Activated T-cell treated with anti-CD3 and anti-CD28 coated beads for 48 hours (primary cell): Measurements from ENCODE around the gene SORL1.
A peak's percentile ranks its signal among the peaks of the same experiment; 100 is the strongest.
"Not testable (repeated sequence)": the region's sequence is repeated elsewhere in the genome, so short reads cannot be mapped to it uniquely, and the experiment has no call there.

ENCODE experiments used
- DNase-seq: peaks from one replicate; pipeline ENCODE4 v3.0.0-alpha.2; 2020; ENCODE audit warnings: low read depth

SORL1 gene

DNA sequence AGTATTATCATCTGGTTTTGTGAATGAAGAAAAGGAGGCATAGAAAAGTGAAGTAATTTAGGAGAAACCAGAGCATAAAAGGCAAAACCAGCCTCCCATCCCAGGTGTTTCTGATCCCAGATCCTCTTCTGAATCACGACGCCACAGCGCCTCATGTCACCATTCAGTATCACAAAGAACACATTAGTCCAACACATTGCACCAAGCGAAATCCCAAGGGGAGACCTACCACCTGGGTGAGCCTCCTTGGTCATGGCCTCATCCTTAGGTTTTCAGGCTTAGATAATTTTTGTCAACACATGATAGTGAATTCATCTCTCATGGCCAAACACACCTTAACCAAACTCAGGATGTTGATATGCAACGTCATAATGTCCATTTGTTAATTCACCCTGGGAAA lies 182.2 kb downstream of the SORL1 start:
- no peak for DNase-seq

DNA sequence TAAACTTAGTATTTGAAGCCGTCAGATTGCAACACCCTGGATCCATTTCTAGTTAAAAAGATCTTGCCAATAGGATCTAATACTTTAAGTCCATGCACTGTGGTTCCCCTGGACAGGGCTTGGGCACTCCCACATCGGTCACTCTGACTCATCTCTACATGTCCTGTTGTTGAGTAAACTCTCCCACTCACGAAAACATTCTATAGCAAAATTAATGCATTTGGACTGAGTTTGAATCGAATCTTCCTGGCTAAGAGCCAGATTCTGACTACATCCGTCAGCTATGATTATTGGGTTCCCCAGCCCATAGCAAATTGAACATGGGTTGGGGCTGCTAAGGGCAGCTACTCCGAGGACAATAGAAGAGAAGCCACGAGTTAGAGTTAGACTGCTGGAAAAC lies 182.8 kb downstream of the SORL1 start:
- DNase-seq: no peak

DNA sequence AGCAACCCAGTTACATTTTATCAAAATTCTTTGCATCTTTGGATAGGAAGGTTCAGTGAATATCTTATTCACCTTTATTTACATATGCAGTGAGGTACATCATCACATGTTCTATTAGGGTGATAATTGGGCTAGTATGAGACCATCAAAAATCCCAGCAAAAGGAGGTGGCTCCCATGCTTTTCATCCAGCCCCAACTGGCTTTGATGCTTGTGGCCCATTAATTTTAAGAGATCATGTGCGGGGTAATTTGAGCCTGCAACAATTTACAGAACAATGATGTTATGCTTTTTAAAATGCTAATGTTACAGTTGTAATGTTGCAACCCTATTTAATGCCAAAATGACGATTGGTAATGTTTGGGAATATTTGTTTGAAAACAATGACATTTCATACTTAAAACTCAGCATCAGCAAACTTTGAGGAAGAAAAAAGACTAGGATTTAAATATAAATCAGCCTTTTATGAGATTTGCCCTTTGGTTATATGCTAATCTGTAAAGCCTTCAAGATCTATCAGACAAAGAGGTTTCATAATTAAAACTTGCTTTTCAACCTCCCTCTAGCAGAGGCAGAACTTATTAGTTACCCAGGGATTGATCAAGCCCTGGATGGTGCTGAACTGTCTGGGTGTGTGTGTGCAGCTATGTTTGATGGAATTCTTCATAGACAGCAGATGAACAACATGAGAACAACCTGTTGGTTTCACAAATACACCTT lies 184.1 kb downstream of the SORL1 start:
- no peak for DNase-seq

DNA sequence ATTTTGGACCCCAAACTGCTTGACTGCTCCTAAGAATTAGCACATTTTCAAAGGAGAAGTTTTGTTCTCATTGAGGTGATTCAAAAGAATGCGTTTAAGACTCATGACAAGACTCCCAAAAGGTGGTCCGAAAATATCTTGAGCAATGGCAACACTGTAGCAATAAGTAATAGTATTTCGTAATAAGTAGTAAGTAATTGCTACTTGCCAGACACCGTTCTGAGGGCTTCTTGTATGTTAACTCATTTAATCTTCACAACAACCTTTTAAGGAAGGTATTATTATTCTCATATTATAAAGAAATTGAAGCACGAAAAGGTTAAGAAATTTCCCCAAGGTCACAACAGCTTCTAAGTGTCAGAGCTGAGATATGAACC lies 184.7 kb downstream of the SORL1 start:
- no peak for DNase-seq

DNA sequence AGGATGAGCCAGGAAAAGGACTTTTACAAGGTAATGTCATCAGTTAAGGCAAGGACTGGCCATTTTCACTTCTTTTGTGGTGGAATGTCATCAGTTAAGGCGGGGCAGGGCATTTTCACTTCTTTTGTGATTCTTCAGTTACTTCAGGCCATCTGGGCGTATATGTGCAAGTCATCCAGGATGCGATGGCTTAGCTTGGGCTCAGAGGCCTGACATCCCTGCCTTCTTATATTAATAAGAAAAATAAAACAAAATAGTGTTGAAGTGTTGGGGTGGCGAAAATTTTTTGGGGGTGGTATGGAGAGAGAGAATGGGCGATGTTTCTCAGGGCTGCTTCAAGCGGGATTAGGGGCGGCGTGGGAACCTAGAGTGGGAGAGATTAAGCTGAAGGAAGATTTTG lies 185.5 kb downstream of the SORL1 start:
- not testable (repeated sequence) for DNase-seq

DNA sequence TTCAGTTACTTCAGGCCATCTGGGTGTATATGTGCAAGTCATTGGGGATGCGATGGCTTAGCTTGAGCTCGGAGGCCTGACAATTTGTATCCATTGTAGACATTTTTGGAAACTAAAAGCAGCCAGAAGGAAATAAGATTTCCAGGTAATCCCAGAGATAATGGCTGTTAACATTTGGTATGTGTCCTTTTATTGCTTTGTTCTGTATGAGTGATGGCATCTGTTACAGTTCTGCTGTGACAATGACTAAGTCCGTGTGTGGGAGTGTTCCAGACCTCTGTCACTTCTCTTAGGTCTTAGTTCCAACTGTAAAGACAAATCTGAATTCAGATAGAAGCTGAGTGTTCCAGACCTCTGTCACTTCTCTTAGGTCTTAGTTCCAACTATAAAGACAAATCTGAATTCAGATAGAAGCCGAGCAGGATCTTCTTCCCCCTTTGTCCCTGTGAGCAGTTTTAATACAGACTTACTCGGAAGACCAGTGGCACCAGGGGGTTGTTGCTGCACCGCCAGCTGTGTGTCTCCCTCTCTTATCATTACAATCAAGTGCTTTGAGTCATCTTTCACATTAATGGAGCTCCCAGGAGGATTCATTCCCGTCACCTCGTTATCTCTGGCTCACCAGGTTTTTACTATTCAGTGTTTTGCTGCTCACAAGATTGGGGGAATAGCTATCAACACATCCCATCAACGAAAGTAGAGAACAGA lies 191.5 kb downstream of the SORL1 start:
- no peak for DNase-seq

DNA sequence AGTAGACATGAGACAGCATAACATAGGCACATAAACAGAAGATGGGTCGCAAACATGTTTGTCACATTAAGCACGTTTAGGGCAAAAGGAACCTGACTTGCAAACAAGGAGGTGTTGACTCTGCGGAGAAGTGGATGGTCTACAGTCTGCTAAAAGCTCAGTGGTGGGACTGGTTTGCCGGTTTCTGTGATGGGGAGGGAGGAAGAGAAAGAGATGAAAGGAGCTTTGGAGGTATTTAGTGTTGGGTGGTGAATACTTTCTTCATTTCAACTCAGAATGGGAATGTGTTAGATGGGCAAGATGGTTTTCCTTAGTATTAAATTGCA lies 192.0 kb downstream of the SORL1 start:
- DNase-seq: no peak

DNA sequence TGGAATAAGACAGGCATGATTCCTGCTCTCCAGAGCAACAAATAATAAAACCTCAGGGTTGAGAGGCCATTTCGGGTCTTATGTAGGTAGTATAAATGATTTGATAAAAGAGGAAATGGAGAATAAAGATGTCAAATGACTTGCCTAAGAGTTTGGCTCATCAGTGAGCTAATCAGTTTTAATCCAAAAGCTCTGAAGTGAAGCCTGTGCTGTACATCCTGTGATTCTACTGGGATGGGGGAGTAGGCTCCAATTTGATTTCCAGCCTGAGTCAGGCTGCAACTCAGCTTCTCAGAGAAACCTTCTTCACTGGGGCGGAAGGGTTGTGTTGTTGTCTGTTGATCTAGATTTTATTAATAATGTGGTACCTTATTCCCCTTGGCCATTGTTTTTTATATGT lies 192.9 kb downstream of the SORL1 start:
- DNase-seq: no peak

DNA sequence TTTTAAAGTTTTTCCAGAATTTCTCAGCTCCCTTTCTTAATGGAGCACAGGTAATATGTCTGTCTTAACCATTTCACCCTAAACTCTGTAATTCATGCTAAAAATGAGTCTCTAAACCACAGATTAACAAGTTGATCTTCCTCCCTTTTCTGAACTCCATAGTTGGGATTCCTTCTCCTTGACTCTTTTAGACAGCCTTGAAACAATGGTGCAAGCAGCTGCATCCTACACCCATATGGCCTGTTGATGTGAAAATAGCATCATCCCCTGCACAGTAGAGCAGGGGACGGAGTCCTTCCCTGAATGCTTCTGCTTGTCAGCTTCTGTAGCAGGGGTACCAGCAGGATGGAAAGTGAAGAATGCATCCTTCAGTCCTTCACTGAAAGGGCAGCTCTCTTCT lies 193.5 kb downstream of the SORL1 start:
- no peak for DNase-seq

DNA sequence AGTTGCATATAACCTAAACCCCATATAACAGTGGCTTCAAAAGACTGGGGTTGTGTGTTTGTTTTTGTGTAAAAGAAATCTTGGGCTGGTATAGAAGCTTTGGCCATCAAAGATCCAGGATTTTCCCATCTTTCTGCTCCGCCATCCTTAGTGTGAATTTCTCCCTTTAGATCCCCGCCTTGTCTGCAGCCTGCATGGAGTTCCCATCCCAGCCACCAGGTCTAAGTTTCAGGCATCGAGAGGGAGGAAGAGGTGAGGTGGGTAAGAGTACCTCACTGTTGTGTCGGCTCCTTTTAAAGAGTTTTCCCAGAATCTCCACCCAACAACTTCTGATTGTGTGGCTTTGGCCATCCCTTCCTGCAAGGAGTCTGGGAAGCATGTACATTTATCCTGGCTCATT lies 196.2 kb downstream of the SORL1 start:
- no peak for DNase-seq

DNA sequence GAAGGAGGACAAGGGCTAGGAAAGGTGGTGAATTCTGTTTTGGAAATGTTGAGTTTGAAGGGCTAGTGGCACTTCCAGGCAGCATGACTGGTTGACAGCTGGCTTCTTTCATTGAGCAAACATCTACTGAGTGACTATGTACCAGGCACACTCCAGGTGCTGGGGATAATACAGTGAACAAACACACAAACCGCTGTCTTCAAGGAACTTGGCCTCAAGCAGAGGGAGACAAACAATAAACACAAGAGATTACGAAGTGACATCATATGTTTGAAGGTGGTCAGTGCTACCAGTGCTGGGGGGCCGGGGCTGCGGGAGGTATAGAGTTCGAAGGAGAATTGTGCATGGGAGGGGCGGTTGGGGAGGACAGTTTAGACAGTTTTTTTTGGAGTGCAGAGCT lies 197.7 kb downstream of the SORL1 start:
- no peak for DNase-seq

DNA sequence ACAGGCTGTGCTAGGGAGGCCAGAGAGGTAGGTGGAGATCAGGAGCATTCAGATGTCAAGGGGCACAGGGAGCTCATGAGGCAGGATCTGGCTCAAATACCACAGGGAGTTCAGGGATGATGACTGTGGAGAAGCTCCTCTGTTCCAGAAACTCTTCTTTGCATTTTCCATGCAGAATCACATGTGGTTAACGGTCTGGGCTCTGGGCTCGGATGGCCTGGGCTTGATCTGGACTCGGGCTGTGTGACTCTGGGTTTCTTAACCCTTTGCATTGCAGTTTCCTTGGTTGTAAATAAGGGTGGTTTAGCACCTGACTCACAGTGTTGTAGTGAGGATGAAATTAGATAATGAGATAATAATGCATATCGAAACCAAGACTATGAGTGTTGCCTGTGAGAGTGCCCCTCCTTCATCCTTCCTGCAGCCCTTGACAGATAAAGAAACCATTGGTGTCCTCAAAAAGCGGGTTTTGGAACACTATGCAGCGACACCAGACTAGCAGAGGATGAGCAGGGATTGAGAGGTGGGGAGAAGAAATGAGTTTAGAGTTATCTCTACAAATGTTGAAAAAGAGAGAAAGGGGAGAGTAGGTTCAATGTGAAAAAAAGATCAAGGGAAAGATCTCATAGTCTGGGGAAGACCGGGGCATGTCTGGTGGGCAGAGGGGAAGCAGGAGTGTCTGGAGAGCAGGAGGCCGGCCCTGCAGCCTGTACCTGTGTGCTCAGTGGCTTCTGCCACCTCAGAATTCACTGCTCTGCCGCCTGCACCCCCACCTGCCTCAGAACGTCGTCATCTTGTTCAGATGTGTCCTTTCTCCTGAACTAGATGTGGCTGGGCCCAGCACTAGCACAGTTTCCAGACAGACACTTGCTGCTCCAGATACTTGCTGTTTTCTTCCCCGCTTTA lies 198.5 kb downstream of the SORL1 start:
- no peak for DNase-seq

DNA sequence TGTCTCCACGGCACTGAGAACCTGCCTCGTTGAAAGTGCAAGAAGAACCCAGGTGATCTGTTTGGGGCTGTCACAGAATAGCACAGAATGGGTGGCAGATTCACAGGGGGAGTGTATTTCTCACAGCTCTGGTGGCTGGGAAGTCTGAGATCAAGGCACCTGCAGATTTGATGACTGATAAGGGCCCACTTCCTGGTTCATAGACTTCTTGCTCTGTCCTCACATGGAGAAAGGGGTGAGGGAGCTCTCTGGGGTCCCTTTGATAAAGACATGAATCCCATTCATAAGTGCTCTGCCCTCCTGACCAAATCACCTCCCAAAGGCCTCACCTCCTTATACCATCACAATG lies 199.1 kb downstream of the SORL1 start:
- DNase-seq: no peak

DNA sequence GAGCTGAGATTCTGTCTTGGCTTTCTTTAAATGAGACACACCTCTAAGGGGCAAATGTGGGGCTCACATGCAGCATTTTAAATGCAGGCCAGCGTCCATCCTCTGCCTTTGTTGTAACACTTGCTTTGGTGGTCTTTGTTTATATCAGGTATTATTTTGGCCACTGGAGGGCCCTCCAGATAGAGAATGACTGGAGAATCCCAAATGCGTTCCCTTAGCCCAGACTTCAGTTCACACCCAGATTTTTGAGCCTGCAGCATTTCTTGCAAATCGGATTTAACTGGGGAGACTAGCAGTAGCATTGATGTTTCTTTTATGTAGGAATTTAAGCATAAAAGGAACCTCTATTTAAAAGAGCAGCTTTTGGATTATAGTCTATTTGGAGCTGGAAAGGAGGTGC lies 200.9 kb downstream of the SORL1 start:
- no peak for DNase-seq

DNA sequence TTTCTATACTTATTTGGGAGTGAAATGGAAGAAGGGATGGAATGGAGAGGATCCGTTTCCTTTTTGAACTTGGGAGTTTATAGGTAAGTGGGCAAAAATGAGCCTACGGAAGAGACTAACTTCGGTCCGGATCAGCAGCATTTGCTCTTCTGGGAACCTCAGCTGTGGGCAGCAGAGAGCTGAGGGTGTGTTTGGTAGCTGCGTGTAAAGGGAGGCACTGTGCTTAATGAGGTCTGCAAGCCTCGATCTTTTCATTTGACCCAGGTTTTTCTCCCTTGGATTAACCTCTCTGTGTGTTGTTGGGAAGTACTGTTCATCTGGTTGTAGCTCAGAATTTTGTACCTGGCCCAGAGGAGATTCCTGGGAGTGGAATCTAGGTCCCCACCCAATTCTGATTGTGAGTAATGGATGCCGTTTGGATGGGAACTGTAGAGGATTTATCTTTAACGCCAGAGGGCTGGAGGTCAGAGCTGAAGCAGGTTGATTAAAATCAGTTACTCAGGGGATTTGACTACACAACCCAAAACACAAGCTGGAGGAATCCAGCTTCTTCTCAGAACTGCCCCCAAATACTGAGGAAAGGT lies 202.2 kb downstream of the SORL1 start:
- no peak for DNase-seq

DNA sequence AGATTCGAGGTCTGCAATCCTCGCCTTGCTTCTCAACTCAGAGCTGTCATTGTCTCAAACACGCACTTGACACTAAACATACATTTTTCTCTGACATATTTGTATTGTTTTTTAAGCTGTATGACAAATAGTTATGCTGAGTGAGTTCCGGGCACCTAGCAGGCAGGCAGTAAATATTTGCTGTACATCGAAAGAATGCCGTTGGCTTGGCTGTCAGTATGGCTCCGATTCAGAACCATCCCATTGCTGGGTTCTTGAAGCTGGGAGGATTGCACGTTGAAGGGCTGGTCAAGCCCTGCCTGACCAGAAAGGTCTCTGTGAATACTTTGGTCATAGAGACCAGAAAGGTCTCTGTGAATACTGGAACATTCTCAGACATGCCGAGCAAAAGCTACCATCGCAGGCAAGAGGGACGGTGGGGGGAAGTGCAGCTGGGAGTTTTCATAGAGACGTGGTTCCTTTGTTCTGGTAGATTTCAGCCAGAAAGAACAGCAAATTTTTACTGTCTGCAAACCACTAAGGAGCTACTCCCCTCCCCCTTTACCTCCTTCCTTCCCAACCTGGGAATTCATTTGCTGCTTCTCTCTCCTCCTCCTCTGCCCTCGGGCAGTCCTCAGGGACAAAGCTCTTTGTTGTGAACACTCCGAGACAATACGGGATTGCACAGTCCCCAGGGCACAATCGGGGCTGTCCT lies 202.9 kb downstream of the SORL1 start:
- DNase-seq: no peak

DNA sequence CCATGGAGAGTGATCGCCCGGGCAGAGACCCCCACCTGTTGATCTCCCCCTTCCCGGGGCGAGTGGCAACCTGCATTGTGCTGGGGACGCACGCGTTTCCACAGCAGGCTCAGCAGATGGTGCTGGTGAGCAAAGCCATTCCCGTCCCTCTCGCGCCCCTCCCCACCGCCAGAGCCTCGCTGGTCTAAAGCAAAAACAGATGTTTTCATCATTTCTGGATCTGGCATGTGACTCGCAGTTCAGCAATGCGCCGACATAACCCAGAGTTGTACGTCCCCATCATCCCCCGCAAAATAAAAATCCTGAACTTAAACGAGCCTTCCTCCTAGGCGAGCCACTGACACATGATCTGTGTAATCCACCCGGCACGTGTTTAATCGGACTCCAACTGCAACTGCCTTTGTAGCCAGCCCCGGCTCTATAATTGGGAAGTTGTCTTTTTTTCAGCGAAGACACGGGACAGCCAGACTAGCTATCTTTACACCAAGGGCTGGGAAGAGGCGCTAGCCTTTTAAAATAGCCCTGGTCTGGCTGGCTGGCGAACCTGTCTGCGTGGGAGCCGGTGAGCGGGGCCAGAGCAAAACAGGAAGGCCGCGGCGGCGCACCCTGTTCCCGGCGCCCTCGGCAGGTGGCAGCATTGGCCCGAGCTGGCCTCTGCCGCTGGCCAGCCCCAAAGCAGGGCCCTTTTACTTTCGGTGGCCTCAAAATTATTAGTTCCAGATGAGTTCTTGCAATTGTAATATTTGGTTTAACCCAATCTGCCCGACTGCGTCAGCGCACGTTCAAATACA lies 203.6 kb downstream of the SORL1 start:
- peak; percentile 72 for DNase-seq

DNA sequence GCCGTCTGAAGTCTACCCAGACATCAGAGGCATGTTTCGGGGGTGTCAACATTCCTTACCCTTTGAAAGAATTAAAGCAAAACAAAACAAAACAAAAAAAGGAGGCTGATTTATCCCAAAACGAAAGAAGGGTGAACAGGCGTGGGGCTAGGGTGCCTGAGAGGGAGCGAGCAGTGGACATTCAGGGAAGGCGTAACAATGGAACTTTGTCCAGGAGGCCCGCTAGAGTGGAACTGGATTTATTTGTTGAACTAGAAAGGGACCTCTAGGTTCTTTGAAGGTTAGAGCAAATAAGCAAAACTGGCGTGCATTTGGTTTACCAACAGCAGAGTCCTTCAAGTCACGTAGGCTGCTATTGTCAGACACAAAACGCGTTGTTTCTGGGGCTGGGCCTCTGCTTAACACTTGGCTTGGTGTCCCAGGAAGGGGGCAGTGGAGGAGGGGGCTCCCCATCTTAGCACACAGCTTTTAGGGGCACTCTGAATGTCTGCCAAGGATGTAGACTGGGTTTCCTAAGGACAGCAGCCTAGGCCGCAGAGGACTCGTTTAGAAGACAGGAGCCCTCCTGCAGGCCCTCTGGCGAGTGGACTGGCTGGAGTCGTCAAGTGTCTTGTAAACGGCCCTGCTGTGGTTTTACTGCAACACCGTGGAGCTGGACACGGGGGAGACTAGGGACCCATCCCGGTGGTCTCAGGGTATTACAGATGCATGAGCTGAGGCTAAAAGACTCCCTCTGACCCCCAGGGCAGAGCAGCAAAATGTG lies 204.4 kb downstream of the SORL1 start:
- no peak for DNase-seq

DNA sequence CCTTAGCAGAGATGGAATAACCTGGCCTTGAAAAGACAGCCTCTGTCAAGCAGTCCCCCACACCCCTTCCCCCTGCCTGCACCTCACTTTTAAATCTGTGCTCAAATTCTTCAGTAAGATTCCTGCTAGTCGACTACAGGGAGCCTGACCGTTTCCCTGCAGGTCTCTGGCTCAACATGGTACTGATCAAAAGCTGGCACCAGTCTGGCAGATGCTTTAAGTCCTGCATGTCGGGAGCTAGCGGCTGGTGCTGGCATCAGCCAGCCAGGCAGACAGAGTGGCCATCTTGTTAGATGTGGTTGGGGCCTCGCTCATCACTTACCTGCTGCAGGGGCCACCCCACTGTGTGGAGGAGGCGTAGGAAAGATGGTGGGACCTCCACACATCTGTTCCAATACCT lies 205.0 kb downstream of the SORL1 start:
- DNase-seq: no peak

DNA sequence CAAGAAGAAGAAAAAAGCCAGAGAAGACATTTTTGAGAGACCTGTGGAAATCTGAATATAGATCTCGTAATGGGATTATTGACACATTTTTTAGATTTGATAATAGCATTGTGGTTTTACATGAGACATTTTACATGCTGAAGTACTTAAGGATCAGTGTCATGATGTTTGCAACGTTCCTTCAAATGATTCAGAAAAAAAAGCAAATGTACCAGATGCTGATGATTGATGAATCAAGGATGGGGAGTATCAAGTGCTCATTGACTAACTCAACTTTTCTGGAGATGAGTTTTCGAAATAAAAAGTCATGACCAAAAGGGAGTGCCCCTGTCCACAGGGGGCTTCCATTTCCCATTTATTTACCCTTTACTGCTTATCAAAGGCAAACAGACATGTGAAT lies 207.7 kb downstream of the SORL1 start:
- no peak for DNase-seq
